Stimulated activated CD4-positive, alpha-beta T cell treated with anti-CD3 and anti-CD28 coated beads, TNF-alpha, amount 100 ng/mL, for 1 hour (primary cell): ENCODE measurements around the gene SPIRE2.
"Not testable (repeated sequence)": the region's sequence is repeated elsewhere in the genome, so short reads cannot be mapped to it uniquely, and the experiment has no call there.

Source experiments
- DNase-seq, 3 donors: peaks; one replicate each; pipeline ENCODE4 v3.0.0-alpha.2; 2020; ENCODE audit warnings: low read depth in 3 of 3, low spot score in 1 of 3

The SPIRE2 gene

GRCh38 chr16:89808475-89808874 is 19.8 kb upstream of the SPIRE2 start:
- DNase-seq, result no peak

- DNase-seq, result no peak
These were observed 17.0 kb upstream of the SPIRE2 start for GRCh38 chr16:89811321-89811720.

DNA sequence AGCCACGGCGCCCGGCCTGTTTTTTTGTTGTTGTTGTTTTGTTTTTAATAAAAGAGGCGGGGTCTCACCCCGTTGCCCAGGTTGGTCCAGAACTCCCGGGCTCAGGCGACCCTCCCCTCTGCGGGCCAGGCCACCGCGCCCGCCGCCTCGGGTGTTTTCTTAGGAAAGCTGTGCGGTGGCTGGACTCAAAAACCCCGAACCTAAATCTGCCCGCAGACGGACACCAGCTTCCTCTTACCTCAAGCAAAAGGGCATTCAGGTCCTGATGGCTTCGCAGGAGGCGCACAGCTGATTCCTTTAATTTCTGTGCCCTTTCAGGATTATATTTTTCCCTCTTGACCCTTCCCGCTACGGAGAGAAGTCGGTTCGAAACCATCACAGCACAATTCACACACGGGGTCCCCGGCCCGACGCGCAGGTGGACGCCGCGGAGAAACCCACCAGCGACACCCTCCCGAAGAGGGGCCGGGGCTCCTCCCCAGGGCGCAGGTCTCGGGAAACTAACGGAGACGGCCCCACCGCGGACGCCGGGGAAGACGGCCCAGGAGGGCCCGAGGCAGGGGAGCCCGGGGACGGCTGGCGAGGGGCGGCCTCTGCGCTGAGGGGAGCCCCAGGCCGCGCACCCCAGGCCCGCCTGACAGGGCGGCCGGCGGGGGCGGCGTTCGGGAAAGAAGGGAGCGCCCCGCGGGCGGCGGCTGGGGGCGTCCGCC is 12.5 kb upstream of the SPIRE2 start:
- no peak for DNase-seq

- DNase-seq, result not testable (repeated sequence)
These were observed 9.3 kb upstream of the SPIRE2 start for GRCh38 chr16:89818851-89819403.

GRCh38 chr16:89819448-89819847 is 8.8 kb upstream of the SPIRE2 start:
- not testable (repeated sequence) for DNase-seq

DNA sequence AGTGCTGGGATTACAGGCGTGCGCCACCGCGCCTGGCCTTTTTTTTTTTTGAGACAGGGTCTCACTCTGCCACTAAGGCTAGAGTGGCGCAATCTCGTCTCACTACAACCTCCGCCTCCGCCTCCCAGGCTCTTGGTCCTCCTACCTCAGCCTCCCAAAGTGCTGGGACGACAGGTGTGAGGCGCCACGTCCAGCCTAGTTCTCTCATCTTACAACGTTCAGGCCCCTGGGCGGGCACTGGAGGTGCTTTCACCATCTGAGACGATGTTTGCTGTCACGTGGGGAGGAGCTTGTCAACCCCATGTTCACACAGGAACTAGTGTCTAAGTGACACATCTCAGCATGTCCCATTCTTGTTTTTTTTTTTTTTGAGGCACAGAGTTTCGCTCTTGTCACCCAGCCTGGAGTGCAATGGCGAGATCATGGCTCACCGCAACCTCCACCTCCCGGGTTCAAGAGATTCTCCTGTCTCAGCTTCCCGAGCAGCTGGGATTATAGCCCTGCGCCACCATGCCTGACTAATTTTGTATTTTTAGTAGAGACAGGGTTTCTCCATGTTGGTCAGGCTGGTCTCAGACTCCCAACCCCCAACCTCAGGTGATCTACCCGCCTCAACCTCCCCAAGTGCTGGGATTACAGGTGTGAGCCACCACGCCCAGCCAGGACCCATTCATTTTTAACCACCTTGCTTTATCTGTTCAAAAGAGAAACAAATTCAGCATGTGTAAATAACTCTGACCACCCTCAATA is 6.7 kb upstream of the SPIRE2 start:
- DNase-seq, result no peak

DNA sequence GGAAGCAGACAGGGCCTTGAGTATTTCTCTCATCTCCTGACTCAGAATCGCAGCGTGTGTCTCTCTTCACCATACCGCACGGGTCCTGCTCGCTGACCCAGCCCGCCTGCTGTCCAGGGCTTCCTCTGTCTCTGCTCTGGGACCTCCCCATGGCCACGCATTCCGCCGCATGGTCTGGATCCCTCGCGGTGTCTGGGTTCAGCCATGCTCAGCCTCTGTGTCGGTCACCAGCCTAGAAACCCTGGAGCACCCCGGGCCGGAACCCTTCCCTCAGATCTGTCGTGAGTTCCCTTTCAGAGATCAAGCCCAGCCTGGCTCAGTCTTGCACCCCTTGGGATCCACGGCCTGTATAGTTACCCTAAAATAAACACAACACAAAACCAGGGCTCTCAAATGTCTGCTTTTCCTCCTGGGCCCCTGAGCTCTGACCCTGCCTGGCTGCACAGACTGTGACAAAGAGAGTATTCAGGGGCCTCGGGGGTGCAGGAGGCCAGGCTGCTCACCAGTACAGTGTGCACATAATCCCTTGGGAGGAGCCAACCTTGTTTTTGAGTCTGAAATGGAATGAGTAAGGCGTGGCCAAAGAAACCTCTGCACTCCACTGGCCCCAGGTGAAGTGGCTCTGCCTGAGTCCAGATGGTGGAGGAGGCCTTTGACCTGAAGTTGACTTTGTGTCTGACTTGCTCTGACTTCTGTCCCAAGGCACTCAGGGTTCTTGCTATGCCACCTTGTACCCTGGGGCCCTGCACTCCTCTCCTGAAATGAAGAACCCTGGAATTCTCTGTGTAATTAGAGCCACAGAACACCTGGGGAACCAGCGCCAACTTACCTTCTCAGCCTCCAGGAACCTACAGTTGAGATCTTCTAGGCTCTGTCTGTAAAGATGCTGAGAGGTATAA is 5.8 kb upstream of the SPIRE2 start:
- no peak for DNase-seq

- DNase-seq, result no peak
These were observed 5.0 kb upstream of the SPIRE2 start for GRCh38 chr16:89823087-89823823.

GRCh38 chr16:89823824-89824148 is 4.5 kb upstream of the SPIRE2 start:
- DNase-seq, result not testable (repeated sequence)

DNA sequence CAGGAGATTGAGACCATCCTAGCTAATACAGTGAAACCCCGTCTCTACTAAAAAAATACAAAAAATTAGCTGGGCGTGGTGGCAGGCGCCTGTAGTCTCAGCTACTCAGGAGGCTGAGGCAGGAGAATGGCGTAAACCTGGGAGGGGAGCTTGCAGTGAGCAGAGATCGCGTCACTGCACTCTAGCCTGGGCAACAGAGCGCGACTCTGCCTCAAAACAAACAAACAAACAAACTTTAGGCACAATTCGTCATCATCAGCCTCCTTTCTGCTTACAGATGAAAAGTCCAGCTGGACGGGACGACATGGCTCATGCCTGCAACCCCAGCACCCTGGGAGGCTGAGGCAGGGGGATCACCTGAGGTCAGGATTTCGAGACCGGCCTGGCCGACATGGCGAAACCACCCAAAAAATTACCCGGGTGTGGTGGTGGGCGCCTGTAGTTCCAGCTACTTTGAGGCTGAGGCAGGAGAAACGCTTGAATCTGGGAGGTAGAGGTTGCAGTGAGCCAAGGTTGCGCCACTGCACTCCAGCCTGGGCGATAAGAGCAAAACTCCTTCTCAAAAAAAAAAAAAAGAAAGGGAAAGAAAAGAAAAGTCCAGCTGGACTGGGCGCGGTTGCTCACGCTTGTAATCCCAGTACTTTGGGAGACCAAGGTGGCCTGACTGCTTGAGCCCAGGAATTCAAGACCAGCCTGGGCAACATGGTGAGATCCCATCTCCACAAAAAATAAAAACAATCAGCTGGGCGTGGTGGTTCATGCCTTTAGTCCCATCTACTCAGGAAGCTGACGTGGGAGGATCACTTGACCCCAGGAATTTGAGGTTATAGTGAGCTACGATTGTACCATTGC is 1.5 kb upstream of the SPIRE2 start:
- DNase-seq, result no peak

- no peak for DNase-seq
These were observed 684 bp upstream of the SPIRE2 start for GRCh38 chr16:89827383-89828198.

DNA sequence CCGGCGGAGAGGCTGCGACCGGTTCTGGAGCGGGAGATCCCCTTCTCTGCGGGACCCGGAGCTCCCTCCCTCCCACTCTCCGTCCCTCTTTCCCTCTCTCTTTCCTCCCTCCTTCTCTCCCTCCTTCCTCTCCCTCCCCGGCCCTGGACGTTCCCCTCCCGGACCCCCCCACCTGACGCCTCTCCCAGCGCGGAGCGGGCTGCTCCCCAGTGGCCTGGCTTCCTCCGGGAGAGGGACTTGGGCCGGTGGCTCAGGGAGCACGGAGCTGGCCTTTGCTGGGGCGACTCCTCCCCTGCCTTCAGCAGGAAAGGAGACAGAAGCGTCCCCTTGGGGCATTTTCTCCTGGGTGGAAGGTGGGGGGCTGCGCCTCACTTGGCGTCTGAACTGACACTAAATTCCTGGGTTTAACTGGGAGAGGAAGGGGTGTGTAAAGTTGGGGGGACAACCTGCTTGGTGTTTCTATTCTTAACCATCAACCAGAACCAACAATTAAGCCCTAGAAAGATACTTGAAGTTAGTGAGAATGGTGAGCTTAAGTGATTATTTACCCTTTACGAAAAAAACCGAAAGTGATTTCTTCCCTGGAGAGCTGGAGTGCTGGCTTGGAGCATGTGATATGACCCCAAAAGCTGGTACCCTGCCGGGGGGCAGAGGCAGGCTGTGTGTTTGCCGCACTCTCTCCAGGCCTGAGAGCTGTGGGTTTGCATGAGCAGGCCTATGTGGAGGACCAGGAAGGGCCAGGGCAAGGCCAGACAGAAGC is 775 bp downstream of the SPIRE2 start:
- no peak for DNase-seq

GRCh38 chr16:89829630-89830437 is 1.6 kb downstream of the SPIRE2 start:
- DNase-seq, result no peak

DNA sequence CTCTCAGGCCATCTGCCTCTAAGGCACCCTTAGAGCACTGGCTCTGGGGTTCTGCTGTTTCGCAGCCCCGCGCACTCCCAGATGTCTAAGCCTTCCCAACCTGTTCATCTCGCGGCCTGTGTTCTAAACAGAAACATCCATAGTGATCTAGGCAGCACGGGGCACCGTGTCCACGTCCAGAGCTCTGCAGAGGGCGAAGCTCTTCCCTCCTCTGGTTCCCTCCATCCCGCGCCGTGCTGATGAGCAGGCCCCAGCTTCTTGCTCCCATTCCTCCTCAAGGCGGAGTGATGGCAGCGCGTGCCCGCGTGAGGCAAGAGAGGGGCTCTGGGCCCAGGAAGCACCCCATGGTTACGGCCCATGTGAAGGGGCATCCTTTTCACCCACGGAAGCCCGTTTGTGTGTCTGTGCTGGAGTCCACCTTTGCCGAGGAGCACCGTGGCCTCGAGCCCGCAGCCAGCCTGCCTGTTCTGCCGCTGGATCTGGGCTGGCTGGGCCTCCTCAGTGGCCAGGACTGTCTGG is 3.6 kb downstream of the SPIRE2 start:
- no peak for DNase-seq

DNA sequence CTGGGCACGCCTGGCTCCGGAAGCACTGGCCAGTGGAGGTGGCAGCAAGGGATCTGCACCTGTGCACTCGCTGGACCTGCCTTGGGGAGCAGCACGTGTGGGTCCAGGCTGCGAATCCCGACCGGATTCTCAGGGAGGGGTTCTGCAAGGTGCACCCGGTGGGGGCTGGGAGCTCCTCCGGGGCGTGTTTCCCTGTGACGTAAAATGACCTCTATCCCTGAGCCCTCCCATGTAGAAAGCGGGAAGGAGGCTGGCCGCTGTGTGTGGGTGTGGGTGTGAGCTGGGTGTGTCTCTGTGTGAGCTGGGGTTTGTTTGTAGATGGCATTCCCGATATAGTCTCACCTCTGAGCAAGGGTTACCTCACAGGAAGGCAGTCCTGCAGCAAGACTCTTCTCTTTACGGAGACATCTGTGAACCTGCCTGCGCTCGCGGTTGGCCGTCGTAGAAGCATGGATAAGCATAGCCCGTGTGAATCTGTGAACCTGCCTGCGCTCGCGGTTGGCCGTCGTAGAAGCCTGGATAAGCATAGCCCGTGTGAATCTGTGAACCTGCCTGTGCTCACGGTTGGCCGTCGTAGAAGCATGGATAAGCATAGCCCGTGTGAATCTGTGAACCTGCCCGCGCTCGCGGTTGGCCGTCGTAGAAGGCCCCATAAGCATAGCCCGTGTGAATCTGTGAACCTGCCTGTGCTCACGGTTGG is 5.5 kb downstream of the SPIRE2 start:
- not testable (repeated sequence) for DNase-seq

GRCh38 chr16:89834813-89835363 is 6.6 kb downstream of the SPIRE2 start:
- DNase-seq, result not testable (repeated sequence)
